Measurements from ENCODE around the gene EIF4G3. TPM values are rescaled to one million over a fixed set of nuclear protein-coding genes. Genes with fewer than 3 reads are reported as not detected.
"Not testable (repeated sequence)": the region's sequence is repeated elsewhere in the genome, so short reads cannot be mapped to it uniquely, and the experiment has no call there.

EIF4G3 gene
- total and polyA plus RNA-seq, 10 donors, result 14.3 to 97.3 (median 64.1) TPM

- Histone ChIP-seq H3K27me3 (replicated peaks in 1 of 7) (no peaks in the 10 kb centered on the region), H3K4me1 (peaks cover 0 to 7% (median 0%) of the 10 kb centered on the region in 6 donors), H3K4me3 (no peak overlapping the region), H3K9me3 (no peaks in the 10 kb centered on the region), H3K27ac (no peak overlapping the region), H3K36me3 (peaks cover 0 to 14% (median 0%) of the 10 kb centered on the region in 6 donors)
- intact Hi-C loops (cut with DNase I; ENCODE audit: low total_unique reads), result no loop called here
- WGBS, 5 donors, result 89 to 100% (median 100%) methylated on average over 1 of the region's 1 CpG
- DNase-seq, result no peak
- TF ChIP-seq CTCF (IDR thresholded peaks at IDR 0.05 in 8 of 11, conservative IDR thresholded peaks at IDR 0.05 in 3 of 11) (no peak), POLR2A (IDR thresholded peaks at IDR 0.05) (no peak), POLR2AphosphoS5 (IDR thresholded peaks at IDR 0.05) (no peak)
These were observed 146.5 kb downstream of the EIF4G3 start for GRCh38 chr1:21030181-21030580.

- Histone ChIP-seq H3K4me1 (peaks cover 0 to 7% (median 0%) of the 10 kb centered on the region in 6 donors), H3K4me3 (no peak overlapping the region), H3K9me3 (no peaks in the 10 kb centered on the region), H3K36me3 (peaks cover 0 to 7% (median 0%) of the 10 kb centered on the region in 6 donors), H3K27ac (no peak overlapping the region), H3K27me3 (replicated peaks in 1 of 7) (no peaks in the 10 kb centered on the region)
- 90 to 98% (median 96%) methylated on average over 12 of the region's 12 CpGs for WGBS, 5 donors
- intact Hi-C loops (cut with DNase I; ENCODE audit: low total_unique reads), result no loop called here
- DNase-seq, result no peak
- TF ChIP-seq POLR2AphosphoS5 (IDR thresholded peaks at IDR 0.05), result no peak
- TF ChIP-seq POLR2A (IDR thresholded peaks at IDR 0.05), result no peak
- TF ChIP-seq CTCF (IDR thresholded peaks at IDR 0.05 in 8 of 11, conservative IDR thresholded peaks at IDR 0.05 in 3 of 11), result no peak
These were observed 148.1 kb downstream of the EIF4G3 start for GRCh38 chr1:21028520-21029145.

GRCh38 chr1:21027805-21028204, 148.9 kb downstream of the EIF4G3 start:
- intact Hi-C loops (cut with DNase I; ENCODE audit: low total_unique reads), result no loop called here
- TF ChIP-seq CTCF (IDR thresholded peaks at IDR 0.05 in 8 of 11, conservative IDR thresholded peaks at IDR 0.05 in 3 of 11) (no peak), POLR2A (IDR thresholded peaks at IDR 0.05) (no peak), POLR2AphosphoS5 (IDR thresholded peaks at IDR 0.05) (no peak)
- WGBS, 5 donors, result 93 to 97% (median 95%) methylated on average over 1 of the region's 1 CpG

GRCh38 chr1:21024918-21025317, 151.8 kb downstream of the EIF4G3 start:
- intact Hi-C loops (cut with DNase I; ENCODE audit: low total_unique reads), result no loop called here
- no peak overlapping the region for H3K27ac ChIP-seq
- WGBS, 5 donors, result 89 to 98% (median 96%) methylated on average over 4 of the region's 4 CpGs

More at GRCh38 chr1:21027805-21028204, 148.9 kb downstream of the EIF4G3 start:
- H3K9me3 ChIP-seq, result no peaks in the 10 kb centered on the region
- H3K4me1 ChIP-seq, result peaks cover 0 to 8% (median 1%) of the 10 kb centered on the region in 6 donors
- DNase-seq, result no peak
- H3K4me3 ChIP-seq, result no peak overlapping the region
- H3K27ac ChIP-seq, result no peak overlapping the region
- no peaks in the 10 kb centered on the region for H3K27me3 ChIP-seq (replicated peaks in 1 of 7)
- peaks cover 0 to 7% (median 0%) of the 10 kb centered on the region in 6 donors for H3K36me3 ChIP-seq

GRCh38 chr1:21024136-21024896, 152.4 kb downstream of the EIF4G3 start:
- intact Hi-C loops (cut with DNase I; ENCODE audit: low total_unique reads); H3K36me3 ChIP-seq; DNase-seq; H3K27me3 ChIP-seq (replicated peaks in 1 of 7); H3K27ac ChIP-seq; H3K9me3 ChIP-seq; H3K4me3 ChIP-seq: not testable (repeated sequence)
- WGBS, 5 donors, result 93 to 96% (median 94%) methylated on average over 10 to 24 of the region's 26 CpGs
- peaks cover 0 to 34% (median 21%) of the 10 kb centered on the region in 6 donors for H3K4me1 ChIP-seq

More at GRCh38 chr1:21024918-21025317, 151.8 kb downstream of the EIF4G3 start:
- Histone ChIP-seq H3K27me3 (replicated peaks in 1 of 7) (no peaks in the 10 kb centered on the region), H3K36me3 (peaks cover 0 to 4% (median 0%) of the 10 kb centered on the region in 6 donors), H3K4me3 (no peak overlapping the region), H3K9me3 (no peaks in the 10 kb centered on the region), H3K4me1 (peaks cover 0 to 33% (median 21%) of the 10 kb centered on the region in 6 donors)
- DNase-seq, result no peak
- TF ChIP-seq CTCF (IDR thresholded peaks at IDR 0.05 in 8 of 11, conservative IDR thresholded peaks at IDR 0.05 in 3 of 11) (no peak), POLR2AphosphoS5 (IDR thresholded peaks at IDR 0.05) (no peak), POLR2A (IDR thresholded peaks at IDR 0.05) (no peak)

Data from spleen (tissue), 11 donors.